HepG2 (cell line): Measurements from ENCODE around the gene ITCH. TPM values are rescaled to one million over a fixed set of nuclear protein-coding genes. Genes with fewer than 3 reads are reported as not detected.

ENCODE experiments used
- BCL6 ChIP-seq: IDR thresholded peaks from 2 replicates; pipeline ENCODE4 v1.6.1; 2016; ENCODE audit warnings: missing genetic modification reagents, missing compliant biosample characterization
- IKZF4 ChIP-seq: sonication (generic); formaldehyde crosslinking; IDR thresholded peaks from 2 replicates; pipeline ENCODE4 v1.5.1; 2020; ENCODE audit warnings: borderline replicate concordance, mild to moderate bottlenecking, low read depth, missing genetic modification reagents; ENCODE audit errors: not compliant biosample characterization
- POLR2G ChIP-seq: fragments of 200-400 bp; formaldehyde crosslinking; IDR thresholded peaks from 2 replicates; pipeline ENCODE4 v1.6.1; 2018; ENCODE audit warnings: mild to moderate bottlenecking, low read depth, low read length, moderate library complexity
- ZC3H4 ChIP-seq: sonication (generic); formaldehyde crosslinking; IDR thresholded peaks from 2 replicates; pipeline ENCODE4 v1.4.0; 2020; ENCODE audit warnings: missing genetic modification reagents, borderline replicate concordance
- polyA plus RNA-seq, 8 experiments: library from polyadenylated mRNA; depleted of rRNA in 3 of 8; stranded (reverse) in 7 of 8; unstranded in 1 of 8; fragments of >200 nt; fragmentation: Illumina TruSeq in 4 of 8; extraction: Trizol in 4 of 8; gene quantifications; 2 replicates each; pipeline versions ENCODE4 v1.2.1 to v1.2.3, GENCODE V29; 2011 to 2016; ENCODE audit warnings: low read depth in 4 of 8, missing spikeins in 1 of 8, mixed read lengths in 1 of 8; ENCODE audit not compliant: insufficient read depth in 1 of 8
- total RNA-seq, 5 experiments: library from RNA; depleted of rRNA; stranded (reverse); fragments of >200 nt; fragmentation: Illumina TruSeq; extraction: Trizol; gene quantifications; 2 replicates each; pipeline ENCODE4 v1.2.3, GENCODE V29; 2016; ENCODE audit warnings: low read depth in 1 of 5
- TF ChIP-seq, protein P1 (sequence below): IDR thresholded peaks from 2 replicates; pipeline ENCODE4 v1.6.1; 2018; ENCODE audit warnings: missing genetic modification reagents, mild to moderate bottlenecking, missing compliant biosample characterization
- TF ChIP-seq, protein P2 (sequence below): sonication (generic); formaldehyde crosslinking; IDR thresholded peaks from one replicate; pipeline ENCODE4 v1.5.1; 2020; ENCODE audit warnings: mild to moderate bottlenecking, missing genetic modification reagents; ENCODE audit errors: not compliant biosample characterization
- TF ChIP-seq, protein P3 (sequence below): sonication (generic); formaldehyde crosslinking; IDR thresholded peaks from 2 replicates; pipeline ENCODE4 v1.5.0; 2020; ENCODE audit warnings: missing genetic modification reagents
- TF ChIP-seq, protein P4 (sequence below), 2 experiments: sonication (generic) in 1 of 2; formaldehyde crosslinking in 1 of 2; IDR thresholded peaks; 2 replicates each; pipeline versions ENCODE4 v1.5.1 to v1.6.1; 2011 to 2020; ENCODE audit warnings: borderline replicate concordance in 1 of 2, low read depth in 1 of 2, low read length in 1 of 2, mild to moderate bottlenecking in 1 of 2, missing genetic modification reagents in 1 of 2, moderate library complexity in 1 of 2
- TF ChIP-seq, protein P5 (sequence below): sonication (generic); formaldehyde crosslinking; IDR thresholded peaks from 2 replicates; pipeline ENCODE4 v1.5.0; 2020; ENCODE audit warnings: mild to moderate bottlenecking, missing genetic modification reagents, moderate library complexity
- TF ChIP-seq, protein P6 (sequence below), 2 experiments: fragments of 450-650 bp in 1 of 2; sonication (generic) in 1 of 2; formaldehyde crosslinking; IDR thresholded peaks; 2 replicates each; pipeline versions ENCODE4 v1.5.0 to v1.8.0; 2020 to 2022; ENCODE audit warnings: mild to moderate bottlenecking in 1 of 2, missing genetic modification reagents in 1 of 2

Gene ITCH
- total and polyA plus RNA-seq, 2 of the 13 experiments (the other 11 are each of a cell fraction or from before 2014, with no cell fraction given): 20.5 to 112 TPM

DNA sequence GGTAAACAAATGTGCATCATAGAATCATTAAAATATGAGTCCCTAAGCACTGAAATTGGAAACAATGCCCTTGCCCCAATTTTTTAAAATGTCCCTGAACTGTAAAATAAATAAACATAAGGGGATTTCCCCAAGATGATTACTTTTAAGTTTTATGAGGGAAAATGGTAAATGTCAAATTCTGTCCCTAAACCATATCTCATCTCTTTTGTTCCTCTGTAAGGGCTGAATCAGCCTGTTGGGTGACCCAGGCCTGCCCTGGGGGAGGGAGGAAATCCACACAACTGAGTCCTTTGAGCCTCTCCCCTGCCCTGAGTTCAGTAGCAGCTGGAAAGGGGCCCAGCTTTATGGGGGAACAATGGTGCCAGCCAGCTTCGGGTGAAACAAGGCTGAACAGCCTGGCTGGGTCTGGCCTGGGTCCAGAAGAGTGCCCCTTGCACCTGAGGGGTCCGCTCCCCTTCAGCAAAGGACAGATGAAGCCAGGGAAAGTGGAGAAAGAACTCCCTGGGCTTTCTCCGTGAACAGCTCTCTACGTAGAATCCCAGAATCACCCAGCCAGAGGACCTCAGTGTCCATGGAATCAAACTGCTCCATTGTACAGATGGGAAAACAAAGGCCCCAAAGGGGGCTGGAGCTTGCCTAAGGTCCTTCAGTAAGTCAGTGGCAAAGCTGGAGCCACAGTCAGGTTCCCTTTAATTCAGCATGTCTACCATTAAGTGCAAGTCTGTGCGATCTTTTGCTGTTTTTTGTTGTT is 28.2 kb upstream of the ITCH start (continued):
- TF ChIP-seq, protein P1, sequence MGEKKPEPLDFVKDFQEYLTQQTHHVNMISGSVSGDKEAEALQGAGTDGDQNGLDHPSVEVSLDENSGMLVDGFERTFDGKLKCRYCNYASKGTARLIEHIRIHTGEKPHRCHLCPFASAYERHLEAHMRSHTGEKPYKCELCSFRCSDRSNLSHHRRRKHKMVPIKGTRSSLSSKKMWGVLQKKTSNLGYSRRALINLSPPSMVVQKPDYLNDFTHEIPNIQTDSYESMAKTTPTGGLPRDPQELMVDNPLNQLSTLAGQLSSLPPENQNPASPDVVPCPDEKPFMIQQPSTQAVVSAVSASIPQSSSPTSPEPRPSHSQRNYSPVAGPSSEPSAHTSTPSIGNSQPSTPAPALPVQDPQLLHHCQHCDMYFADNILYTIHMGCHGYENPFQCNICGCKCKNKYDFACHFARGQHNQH: no peak
- TF ChIP-seq IKZF4 (CRISPR knock-in tag) (peak; percentile 19), BCL6 (CRISPR knock-in tag) (no peak), POLR2G (peak; percentile 55), ZC3H4 (CRISPR knock-in tag) (no peak)
- TF ChIP-seq, protein P2, sequence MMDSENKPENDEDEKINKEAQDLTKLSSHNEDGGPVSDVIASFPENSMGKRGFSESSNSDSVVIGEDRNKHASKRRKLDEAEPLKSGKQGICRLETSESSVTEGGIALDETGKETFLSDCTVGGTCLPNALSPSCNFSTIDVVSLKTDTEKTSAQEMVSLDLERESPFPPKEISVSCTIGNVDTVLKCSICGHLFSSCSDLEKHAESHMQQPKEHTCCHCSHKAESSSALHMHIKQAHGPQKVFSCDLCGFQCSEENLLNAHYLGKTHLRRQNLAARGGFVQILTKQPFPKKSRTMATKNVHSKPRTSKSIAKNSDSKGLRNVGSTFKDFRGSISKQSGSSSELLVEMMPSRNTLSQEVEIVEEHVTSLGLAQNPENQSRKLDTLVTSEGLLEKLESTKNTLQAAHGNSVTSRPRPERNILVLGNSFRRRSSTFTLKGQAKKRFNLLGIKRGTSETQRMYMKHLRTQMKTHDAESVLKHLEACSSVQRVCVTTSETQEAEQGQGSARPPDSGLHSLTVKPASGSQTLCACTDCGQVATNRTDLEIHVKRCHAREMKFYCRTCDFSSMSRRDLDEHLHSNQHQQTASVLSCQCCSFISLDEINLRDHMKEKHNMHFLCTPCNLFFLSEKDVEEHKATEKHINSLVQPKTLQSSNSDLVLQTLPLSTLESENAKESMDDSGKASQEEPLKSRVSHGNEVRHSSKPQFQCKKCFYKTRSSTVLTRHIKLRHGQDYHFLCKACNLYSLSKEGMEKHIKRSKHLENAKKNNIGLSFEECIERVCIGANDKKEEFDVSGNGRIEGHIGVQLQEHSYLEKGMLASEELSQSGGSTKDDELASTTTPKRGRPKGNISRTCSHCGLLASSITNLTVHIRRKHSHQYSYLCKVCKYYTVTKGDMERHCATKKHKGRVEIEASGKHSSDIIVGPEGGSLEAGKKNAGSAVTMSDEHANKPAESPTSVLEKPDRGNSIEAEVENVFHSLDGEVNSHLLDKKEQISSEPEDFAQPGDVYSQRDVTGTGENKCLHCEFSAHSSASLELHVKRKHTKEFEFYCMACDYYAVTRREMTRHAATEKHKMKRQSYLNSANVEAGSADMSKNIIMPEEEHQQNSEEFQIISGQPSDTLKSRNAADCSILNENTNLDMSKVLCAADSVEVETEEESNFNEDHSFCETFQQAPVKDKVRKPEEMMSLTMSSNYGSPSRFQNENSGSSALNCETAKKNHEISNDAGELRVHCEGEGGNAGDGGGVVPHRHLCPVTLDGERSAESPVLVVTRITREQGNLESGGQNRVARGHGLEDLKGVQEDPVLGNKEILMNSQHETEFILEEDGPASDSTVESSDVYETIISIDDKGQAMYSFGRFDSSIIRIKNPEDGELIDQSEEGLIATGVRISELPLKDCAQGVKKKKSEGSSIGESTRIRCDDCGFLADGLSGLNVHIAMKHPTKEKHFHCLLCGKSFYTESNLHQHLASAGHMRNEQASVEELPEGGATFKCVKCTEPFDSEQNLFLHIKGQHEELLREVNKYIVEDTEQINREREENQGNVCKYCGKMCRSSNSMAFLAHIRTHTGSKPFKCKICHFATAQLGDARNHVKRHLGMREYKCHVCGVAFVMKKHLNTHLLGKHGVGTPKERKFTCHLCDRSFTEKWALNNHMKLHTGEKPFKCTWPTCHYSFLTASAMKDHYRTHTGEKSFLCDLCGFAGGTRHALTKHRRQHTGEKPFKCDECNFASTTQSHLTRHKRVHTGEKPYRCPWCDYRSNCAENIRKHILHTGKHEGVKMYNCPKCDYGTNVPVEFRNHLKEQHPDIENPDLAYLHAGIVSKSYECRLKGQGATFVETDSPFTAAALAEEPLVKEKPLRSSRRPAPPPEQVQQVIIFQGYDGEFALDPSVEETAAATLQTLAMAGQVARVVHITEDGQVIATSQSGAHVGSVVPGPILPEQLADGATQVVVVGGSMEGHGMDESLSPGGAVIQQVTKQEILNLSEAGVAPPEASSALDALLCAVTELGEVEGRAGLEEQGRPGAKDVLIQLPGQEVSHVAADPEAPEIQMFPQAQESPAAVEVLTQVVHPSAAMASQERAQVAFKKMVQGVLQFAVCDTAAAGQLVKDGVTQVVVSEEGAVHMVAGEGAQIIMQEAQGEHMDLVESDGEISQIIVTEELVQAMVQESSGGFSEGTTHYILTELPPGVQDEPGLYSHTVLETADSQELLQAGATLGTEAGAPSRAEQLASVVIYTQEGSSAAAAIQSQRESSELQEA (CRISPR knock-in tag): no peak
- TF ChIP-seq, protein P3, sequence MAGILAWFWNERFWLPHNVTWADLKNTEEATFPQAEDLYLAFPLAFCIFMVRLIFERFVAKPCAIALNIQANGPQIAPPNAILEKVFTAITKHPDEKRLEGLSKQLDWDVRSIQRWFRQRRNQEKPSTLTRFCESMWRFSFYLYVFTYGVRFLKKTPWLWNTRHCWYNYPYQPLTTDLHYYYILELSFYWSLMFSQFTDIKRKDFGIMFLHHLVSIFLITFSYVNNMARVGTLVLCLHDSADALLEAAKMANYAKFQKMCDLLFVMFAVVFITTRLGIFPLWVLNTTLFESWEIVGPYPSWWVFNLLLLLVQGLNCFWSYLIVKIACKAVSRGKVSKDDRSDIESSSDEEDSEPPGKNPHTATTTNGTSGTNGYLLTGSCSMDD (CRISPR knock-in tag): no peak
- TF ChIP-seq, protein P4, sequence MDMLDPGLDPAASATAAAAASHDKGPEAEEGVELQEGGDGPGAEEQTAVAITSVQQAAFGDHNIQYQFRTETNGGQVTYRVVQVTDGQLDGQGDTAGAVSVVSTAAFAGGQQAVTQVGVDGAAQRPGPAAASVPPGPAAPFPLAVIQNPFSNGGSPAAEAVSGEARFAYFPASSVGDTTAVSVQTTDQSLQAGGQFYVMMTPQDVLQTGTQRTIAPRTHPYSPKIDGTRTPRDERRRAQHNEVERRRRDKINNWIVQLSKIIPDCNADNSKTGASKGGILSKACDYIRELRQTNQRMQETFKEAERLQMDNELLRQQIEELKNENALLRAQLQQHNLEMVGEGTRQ (IDR thresholded peaks at IDR 0.05; ENCODE audit: low read depth, low read length): no peak
- TF ChIP-seq, protein P4 (CRISPR knock-in tag; IDR thresholded peaks at IDR 0.05; ENCODE audit: borderline replicate concordance): no peak
- TF ChIP-seq, protein P5, sequence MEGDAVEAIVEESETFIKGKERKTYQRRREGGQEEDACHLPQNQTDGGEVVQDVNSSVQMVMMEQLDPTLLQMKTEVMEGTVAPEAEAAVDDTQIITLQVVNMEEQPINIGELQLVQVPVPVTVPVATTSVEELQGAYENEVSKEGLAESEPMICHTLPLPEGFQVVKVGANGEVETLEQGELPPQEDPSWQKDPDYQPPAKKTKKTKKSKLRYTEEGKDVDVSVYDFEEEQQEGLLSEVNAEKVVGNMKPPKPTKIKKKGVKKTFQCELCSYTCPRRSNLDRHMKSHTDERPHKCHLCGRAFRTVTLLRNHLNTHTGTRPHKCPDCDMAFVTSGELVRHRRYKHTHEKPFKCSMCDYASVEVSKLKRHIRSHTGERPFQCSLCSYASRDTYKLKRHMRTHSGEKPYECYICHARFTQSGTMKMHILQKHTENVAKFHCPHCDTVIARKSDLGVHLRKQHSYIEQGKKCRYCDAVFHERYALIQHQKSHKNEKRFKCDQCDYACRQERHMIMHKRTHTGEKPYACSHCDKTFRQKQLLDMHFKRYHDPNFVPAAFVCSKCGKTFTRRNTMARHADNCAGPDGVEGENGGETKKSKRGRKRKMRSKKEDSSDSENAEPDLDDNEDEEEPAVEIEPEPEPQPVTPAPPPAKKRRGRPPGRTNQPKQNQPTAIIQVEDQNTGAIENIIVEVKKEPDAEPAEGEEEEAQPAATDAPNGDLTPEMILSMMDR (CRISPR knock-in tag): no peak; the same call in 1 of the 2 replicates
- TF ChIP-seq, protein P6, sequence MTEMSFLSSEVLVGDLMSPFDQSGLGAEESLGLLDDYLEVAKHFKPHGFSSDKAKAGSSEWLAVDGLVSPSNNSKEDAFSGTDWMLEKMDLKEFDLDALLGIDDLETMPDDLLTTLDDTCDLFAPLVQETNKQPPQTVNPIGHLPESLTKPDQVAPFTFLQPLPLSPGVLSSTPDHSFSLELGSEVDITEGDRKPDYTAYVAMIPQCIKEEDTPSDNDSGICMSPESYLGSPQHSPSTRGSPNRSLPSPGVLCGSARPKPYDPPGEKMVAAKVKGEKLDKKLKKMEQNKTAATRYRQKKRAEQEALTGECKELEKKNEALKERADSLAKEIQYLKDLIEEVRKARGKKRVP (CRISPR knock-in tag; IDR thresholded peaks at IDR 0.05): no peak
